ENCODE measurements around the gene FAM240B.

The FAM240B gene

GRCh38 chr9:38720083-38720745, at the start of gene FAM240B:
TSS of gene FAM240B (minus strand) at chr9:38720133. CDS start at chr9:38703999, 16,134 bp downstream.
- no peak for DNase-seq

- no peak for DNase-seq
Measured at GRCh38 chr9:38768351-38768761, 48.4 kb upstream of the FAM240B start.

GRCh38 chr9:38765101-38765500, 45.2 kb upstream of the FAM240B start:
- no peak for DNase-seq

- no peak for DNase-seq
Measured at GRCh38 chr9:38761999-38762398, 42.1 kb upstream of the FAM240B start.

GRCh38 chr9:38761339-38761738, 41.4 kb upstream of the FAM240B start:
- DNase-seq = no peak

GRCh38 chr9:38756702-38757101, 36.8 kb upstream of the FAM240B start:
- DNase-seq = no peak

- no peak for DNase-seq
Measured at GRCh38 chr9:38747941-38748340, 28.0 kb upstream of the FAM240B start.

GRCh38 chr9:38747067-38747466, 27.1 kb upstream of the FAM240B start:
- DNase-seq = no peak

GRCh38 chr9:38746303-38746702, 26.4 kb upstream of the FAM240B start:
- DNase-seq = no peak

- DNase-seq = no peak
Measured at GRCh38 chr9:38744484-38744883, 24.6 kb upstream of the FAM240B start.

GRCh38 chr9:38737246-38737645, 17.3 kb upstream of the FAM240B start:
- DNase-seq = no peak

GRCh38 chr9:38734831-38735230, 14.9 kb upstream of the FAM240B start:
- no peak for DNase-seq

- no peak for DNase-seq
Measured at GRCh38 chr9:38733503-38733902, 13.6 kb upstream of the FAM240B start.

- no peak for DNase-seq
Measured at GRCh38 chr9:38732885-38733284, 13.0 kb upstream of the FAM240B start.

- peak; percentile 24 for DNase-seq
Measured at GRCh38 chr9:38727497-38728001, 7.6 kb upstream of the FAM240B start.

- no peak for DNase-seq
Measured at GRCh38 chr9:38724754-38725153, 4.8 kb upstream of the FAM240B start.

- DNase-seq = no peak
Measured at GRCh38 chr9:38718148-38718547, 1.8 kb downstream of the FAM240B start.

GRCh38 chr9:38715684-38716083, 4.2 kb downstream of the FAM240B start:
- DNase-seq = no peak

- DNase-seq = no peak
Measured at GRCh38 chr9:38713426-38713825, 6.5 kb downstream of the FAM240B start.

- DNase-seq = no peak
Measured at GRCh38 chr9:38708759-38709158, 11.2 kb downstream of the FAM240B start.

GRCh38 chr9:38707885-38708637, 11.9 kb downstream of the FAM240B start:
- DNase-seq = peak; percentile 20

- DNase-seq = no peak
Measured at GRCh38 chr9:38706493-38706892, 13.4 kb downstream of the FAM240B start.

GRCh38 chr9:38705917-38706316, 14.0 kb downstream of the FAM240B start:
- DNase-seq = no peak

- no peak for DNase-seq
Measured at GRCh38 chr9:38700695-38701094, 19.2 kb downstream of the FAM240B start.

Data from hematopoietic multipotent progenitor cell treated with erythropoietin and hydrocortisone succinate and interleukin-3 and kit ligand, for 4 days (in vitro differentiated cells).